A673 (cell line): ENCODE results near the gene UMAD1. TPM values are rescaled to one million over a fixed set of nuclear protein-coding genes. Genes with fewer than 3 reads are reported as not detected.

Experiments used
- BruUV-seq: library from RNA; stranded (reverse); fragments of 400-500 nt; replicated peaks from 2 replicates; lab custom pipeline; 2021; lab: Mats Ljungman, UMichigan
- CTCF ChIA-PET: fragments of 300-600 bp; sonication (Branson Sonifier 250); formaldehyde crosslinking; loops from one replicate; lab custom pipeline; 2022; ENCODE audit warnings: antibody characterized with exemption; lab: Charles Lee
- POLR2A ChIA-PET: fragments of 300-600 bp; sonication (Branson Sonifier 250); formaldehyde crosslinking; loops from one replicate; lab custom pipeline; 2022; ENCODE audit warnings: antibody characterized with exemption; ENCODE audit not compliant: low non-redundant PET; lab: Charles Lee
- DNase-seq: peaks from one replicate; pipeline ENCODE4 v3.0.0-alpha.2; 2015; ENCODE audit warnings: low spot score
- H3K27ac ChIP-seq: fragments of 200-600 bp; sonication (generic); 2 replicates; pipeline ENCODE4 v1.5.1; 2016; ENCODE audit warnings: mixed run types, low read depth, mild to moderate bottlenecking, mixed read lengths, antibody characterized with exemption, low read length; ENCODE audit not compliant: poor library complexity, severe bottlenecking
- H3K27me3 ChIP-seq: fragments of 200-600 bp; sonication (generic); replicated peaks from 2 replicates; pipeline ENCODE4 v1.6.1; 2017; ENCODE audit warnings: mixed run types, low read depth, mild to moderate bottlenecking, mixed read lengths, antibody characterized with exemption, low read length; ENCODE audit not compliant: insufficient read depth, poor library complexity
- H3K36me3 ChIP-seq: fragments of 200-600 bp; sonication (generic); 2 replicates; pipeline ENCODE4 v1.6.1; 2016; ENCODE audit warnings: mixed run types, mild to moderate bottlenecking, mixed read lengths, antibody characterized with exemption, low read length; ENCODE audit not compliant: insufficient read depth, poor library complexity, severe bottlenecking
- H3K4me1 ChIP-seq: fragments of 200-600 bp; sonication (generic); 2 replicates; pipeline ENCODE4 v1.6.1; 2017; ENCODE audit warnings: mixed run types, mild to moderate bottlenecking, mixed read lengths, antibody characterized with exemption, low read length; ENCODE audit not compliant: insufficient read depth, poor library complexity, severe bottlenecking
- H3K4me3 ChIP-seq: fragments of 200-600 bp; sonication (generic); 2 replicates; pipeline ENCODE4 v1.5.1; 2016; ENCODE audit warnings: low read depth, mixed run types, mild to moderate bottlenecking, mixed read lengths, low read length; ENCODE audit not compliant: poor library complexity, severe bottlenecking
- H3K9me3 ChIP-seq: fragments of 200-600 bp; sonication (generic); 2 replicates; pipeline ENCODE4 v1.6.1; 2016; ENCODE audit warnings: mixed run types, low read depth, mild to moderate bottlenecking, mixed read lengths, antibody characterized with exemption, low read length; ENCODE audit not compliant: poor library complexity, severe bottlenecking
- EZH2 ChIP-seq: fragments of 200-600 bp; sonication (generic); IDR thresholded peaks from 2 replicates; pipeline ENCODE4 v1.6.1; 2017; ENCODE audit warnings: borderline replicate concordance, low read depth, mild to moderate bottlenecking, mixed read lengths, antibody characterized with exemption, low read length; ENCODE audit not compliant: poor library complexity, severe bottlenecking
- intact Hi-C: fragments of 100-400 bp; cut with micrococcal nuclease; formaldehyde crosslinking; loops from one replicate; pipeline ENCODE4 v1.10.0; 2022; ENCODE audit not compliant: unreplicated experiment
- total RNA-seq: library from RNA; stranded (reverse); gene quantifications from 2 replicates; pipeline ENCODE4 v1.2.3, GENCODE V29; 2021
- TF ChIP-seq, protein P1 (sequence below): fragments of 300-800, 200-600 bp; sonication (generic); conservative IDR thresholded peaks from 2 replicates; pipeline ENCODE4 v1.5.1; 2017; ENCODE audit warnings: low read depth, mild to moderate bottlenecking, antibody characterized with exemption, low read length, moderate library complexity, mixed read lengths

UMAD1 gene
- total RNA-seq, 1 experiment from 2014 or later: 13.5 TPM

DNA sequence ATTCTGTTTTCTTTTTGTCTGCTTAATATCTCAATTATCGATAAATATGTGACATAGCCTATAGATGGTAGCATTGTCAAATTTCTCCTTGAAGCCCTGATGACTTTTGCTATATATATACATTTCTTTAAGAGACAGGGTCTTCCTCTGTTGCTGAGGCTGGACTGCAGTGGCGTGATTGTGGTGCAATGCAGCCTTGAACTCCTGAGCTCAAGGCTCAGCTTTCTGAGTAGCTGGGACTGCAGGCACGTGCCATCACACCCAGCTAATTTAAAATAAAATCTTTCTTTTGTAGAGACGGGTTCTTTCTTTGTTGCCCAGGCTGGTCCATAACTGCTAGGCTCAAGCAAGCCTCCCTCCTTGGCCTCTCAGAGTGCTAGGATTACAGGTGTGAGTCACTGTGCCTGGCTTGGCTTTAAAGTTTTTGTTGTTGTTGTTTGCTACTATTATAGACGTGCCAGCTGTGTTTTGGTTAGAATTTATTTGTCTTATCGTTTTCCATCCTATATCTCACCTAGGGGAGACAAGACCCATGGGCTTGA lies 7.0 kb downstream of the UMAD1 start:
- Histone ChIP-seq H3K9me3 (no peaks in the 10 kb centered on the region), H3K36me3 (no peaks in the 10 kb centered on the region), H3K27ac (no peak overlapping the region), H3K4me3 (no peak overlapping the region), H3K4me1 (no peaks in the 10 kb centered on the region), H3K27me3 (no peaks in the 10 kb centered on the region)
- TF ChIP-seq, protein P1, sequence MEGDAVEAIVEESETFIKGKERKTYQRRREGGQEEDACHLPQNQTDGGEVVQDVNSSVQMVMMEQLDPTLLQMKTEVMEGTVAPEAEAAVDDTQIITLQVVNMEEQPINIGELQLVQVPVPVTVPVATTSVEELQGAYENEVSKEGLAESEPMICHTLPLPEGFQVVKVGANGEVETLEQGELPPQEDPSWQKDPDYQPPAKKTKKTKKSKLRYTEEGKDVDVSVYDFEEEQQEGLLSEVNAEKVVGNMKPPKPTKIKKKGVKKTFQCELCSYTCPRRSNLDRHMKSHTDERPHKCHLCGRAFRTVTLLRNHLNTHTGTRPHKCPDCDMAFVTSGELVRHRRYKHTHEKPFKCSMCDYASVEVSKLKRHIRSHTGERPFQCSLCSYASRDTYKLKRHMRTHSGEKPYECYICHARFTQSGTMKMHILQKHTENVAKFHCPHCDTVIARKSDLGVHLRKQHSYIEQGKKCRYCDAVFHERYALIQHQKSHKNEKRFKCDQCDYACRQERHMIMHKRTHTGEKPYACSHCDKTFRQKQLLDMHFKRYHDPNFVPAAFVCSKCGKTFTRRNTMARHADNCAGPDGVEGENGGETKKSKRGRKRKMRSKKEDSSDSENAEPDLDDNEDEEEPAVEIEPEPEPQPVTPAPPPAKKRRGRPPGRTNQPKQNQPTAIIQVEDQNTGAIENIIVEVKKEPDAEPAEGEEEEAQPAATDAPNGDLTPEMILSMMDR: no peak
- no peak for TF ChIP-seq EZH2
- no TSS peak for BruUV-seq
- CTCF ChIA-PET: no interaction called here
- DNase-seq: no peak
- POLR2A ChIA-PET: no interaction called here
- intact Hi-C loops: no loop called here

DNA sequence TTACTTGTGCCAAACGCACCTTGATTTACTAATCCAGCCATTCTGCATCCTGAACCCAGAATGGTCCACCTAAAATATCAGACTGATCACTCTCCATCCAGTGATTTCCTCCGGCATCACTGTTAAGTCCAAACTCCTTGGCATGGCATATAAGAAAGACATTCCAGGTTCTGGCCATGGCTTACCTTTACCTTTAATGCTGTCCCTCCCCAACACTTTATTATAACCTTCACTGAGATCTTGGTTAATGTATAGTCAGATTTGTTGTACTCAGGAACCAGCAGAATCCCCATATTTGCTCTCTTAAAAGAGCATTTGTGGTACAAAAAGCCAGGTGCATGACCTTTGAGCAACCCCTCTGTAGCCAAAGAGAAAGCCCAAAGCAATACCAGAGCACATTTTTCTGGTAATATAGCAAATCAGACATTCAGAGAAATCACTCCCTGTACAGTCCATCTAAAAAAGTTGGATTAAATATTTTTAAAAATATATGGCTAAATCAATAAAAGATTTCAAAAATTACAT lies 10.2 kb downstream of the UMAD1 start:
- H3K27me3 ChIP-seq: no peaks in the 10 kb centered on the region
- H3K4me3 ChIP-seq: no peak overlapping the region
- ChIA-PET CTCF (no interaction called here), POLR2A (no interaction called here)
- H3K4me1 ChIP-seq: no peaks in the 10 kb centered on the region
- no peaks in the 10 kb centered on the region for H3K9me3 ChIP-seq
- no peak overlapping the region for H3K27ac ChIP-seq
- TF ChIP-seq EZH2: no peak
- TF ChIP-seq, protein P1: no peak
- no peak for DNase-seq
- no TSS peak for BruUV-seq
- H3K36me3 ChIP-seq: no peaks in the 10 kb centered on the region
- intact Hi-C loops: no loop called here

DNA sequence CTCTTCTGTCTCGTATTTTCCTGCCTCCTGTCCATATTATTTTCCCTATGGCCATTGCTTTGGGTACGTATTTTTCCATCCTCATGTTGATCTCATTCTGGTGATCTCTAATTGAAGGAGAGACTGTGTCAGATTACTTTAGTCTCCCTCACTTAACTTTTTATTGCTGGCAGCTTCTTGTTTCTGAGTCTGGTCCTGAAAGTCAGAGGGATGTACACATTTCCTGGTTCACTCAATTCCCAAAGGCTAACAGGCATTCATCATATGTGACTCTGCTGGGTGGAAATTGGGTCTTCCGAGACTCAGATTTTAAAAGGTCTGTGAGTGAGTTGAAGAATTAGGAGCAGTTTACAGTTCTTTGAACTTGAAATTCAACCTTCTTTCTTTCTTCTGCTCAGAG lies 10.9 kb downstream of the UMAD1 start:
- no TSS peak for BruUV-seq
- ChIA-PET CTCF (no interaction called here), POLR2A (no interaction called here)
- no peak for DNase-seq
- TF ChIP-seq EZH2: no peak
- TF ChIP-seq, protein P1: no peak
- no peak overlapping the region for H3K4me3 ChIP-seq
- intact Hi-C loops: no loop called here
- no peak overlapping the region for H3K27ac ChIP-seq
- no peaks in the 10 kb centered on the region for H3K27me3 ChIP-seq
- no peaks in the 10 kb centered on the region for H3K9me3 ChIP-seq
- no peaks in the 10 kb centered on the region for H3K4me1 ChIP-seq
- H3K36me3 ChIP-seq: no peaks in the 10 kb centered on the region
